Kasumi-1 (cell line): ENCODE results near the gene KCNH4.
"Not testable (repeated sequence)": the region's sequence is repeated elsewhere in the genome, so short reads cannot be mapped to it uniquely, and the experiment has no call there.

Experiments used
- DNase-seq, 2 experiments: peaks; one replicate each; lab custom pipeline; 2025; lab: John Stamatoyannopoulos, UW

KCNH4 gene

DNA sequence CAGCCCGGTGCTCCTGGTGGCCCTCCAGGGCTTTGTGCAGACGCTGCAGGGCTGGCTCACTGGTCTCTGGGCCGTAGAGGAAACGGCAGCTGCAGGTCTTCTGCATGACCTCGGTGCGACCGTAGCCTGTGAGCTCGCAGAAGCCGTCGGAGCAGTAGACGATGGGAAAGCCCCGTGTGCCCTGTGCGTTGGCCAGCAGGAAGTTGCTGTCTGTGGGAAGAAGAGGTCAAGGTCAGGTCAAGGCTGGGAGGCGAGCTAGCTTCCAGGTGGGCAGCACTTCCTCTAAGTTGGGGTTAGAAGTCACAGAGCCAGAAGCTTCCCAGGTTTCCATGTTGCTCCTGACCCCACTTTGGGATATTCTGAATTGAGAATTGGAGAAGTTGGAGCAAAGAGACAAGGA, 2.1 kb downstream of the KCNH4 start:
- no peak for DNase-seq

DNA sequence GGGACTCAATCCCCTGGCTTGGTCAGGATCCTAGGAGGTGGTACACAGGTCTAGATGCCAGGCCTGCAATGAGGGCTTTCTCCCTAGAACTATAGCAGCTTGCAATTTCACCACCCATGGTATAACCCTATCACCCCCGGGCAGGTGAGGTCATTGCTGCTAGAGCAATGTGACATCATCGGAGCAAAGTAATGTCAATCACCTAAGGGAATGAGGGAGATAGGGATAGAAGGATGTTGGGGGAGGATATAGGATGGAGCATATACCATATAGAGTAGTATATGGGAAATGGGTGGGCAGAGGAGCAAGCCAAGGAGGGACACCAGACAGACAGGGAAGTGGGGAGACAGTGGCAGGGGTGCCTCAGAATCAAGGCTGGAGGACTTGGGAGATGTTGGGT, 3.3 kb downstream of the KCNH4 start:
- DNase-seq, result no peak

DNA sequence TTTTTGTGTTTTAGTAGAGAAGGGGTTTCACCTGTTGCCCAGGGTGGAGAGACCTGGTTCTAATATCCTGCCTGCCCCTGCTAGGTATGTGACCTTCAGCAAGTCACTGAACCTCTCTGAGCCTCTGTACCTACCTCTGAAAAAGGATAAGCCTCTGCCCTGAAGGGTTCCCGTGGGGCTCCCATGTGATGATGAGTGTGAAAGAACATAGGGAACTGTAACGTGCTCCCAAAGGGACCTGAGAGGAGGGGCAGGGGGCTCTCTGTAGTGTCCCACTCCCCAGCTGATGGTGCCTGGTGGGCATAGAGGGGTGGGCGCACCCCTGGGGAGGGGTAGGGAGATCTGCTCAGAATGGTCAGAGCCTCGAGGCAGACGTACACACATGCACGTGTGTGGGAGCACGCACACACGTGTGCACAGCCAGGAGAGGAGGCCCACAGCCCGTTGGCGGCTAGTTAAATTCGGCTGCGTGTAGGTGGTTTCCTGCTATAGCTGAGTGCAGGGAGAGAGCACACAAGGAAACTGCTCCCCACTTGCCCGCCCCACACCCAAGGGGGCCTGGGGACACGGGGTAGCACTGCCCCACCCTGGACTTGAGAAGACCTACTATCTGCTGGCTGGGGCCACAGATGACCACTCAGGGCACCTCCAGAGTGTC, 6.7 kb downstream of the KCNH4 start:
- no peak for DNase-seq

DNA sequence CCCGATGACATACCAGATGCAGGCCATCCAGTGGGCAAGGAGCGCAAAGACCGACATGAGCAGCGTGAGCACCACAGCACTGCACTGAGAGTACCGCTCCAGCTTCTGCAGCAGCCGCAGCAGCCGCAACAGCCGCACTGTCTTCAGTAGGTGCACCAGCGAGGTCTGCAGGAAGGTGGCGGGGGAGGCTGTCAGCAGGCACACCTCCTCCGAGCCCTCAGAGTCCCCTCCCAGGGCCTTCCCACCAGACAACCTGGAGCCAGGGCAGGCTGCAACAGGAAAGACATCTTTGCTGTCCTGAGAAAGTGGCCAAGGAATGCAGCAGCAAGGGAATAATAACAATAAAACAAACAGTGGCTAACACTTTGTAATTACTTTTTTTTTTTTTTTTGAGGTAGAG, 9.1 kb downstream of the KCNH4 start:
- no peak for DNase-seq

DNA sequence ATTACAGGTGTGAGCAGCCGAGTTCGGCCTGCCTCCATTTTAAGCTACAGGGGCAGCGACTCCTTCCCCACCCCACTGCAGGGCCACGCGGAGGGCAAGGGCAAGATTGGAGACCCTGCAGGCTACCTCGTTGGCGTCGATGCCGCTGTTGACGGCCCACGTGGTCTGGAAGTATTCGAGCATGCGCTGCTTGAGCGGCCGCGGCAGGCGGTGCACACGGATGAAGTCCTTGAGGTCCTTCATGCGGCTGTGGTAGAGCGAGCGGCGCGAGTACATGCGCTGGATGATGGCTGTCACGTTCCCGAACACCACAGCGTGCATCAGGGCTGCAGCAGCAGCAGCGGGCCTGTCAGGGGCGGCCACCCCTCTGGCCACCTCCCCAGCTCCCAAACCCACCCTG, 11.6 kb downstream of the KCNH4 start:
- no peak for DNase-seq

GRCh38 chr17:42167807-42168206, 13.1 kb downstream of the KCNH4 start:
- no peak for DNase-seq

DNA sequence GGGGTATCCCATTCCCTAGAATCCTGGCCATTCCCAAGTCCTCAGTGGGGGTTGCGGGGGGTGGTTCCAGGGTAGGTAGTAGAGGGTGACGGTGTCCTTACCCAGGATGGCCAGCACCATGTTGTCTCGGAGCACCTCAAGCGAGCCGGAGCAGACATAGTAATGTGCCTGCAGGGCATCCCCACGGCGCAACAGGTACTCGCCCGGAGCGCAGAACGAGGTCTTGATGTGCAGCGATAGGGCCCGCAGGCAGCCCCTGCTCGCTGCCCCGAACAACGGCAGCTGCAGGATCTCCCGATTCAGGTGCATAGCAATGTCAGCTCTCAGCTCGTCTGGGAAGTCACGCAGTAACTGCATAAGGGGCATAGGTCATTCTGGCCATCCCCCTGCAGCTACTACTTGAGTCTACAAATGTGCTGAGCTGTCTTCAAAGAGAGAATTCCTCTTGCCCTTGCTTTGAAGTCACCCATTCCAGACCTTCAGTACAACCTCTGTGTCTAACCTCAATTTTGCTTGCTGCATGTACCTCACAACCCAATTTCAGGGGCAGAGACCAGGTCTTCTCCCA, 14.7 kb downstream of the KCNH4 start:
- no peak for DNase-seq

GRCh38 chr17:42165751-42166150, 15.2 kb downstream of the KCNH4 start:
- DNase-seq, result no peak

DNA sequence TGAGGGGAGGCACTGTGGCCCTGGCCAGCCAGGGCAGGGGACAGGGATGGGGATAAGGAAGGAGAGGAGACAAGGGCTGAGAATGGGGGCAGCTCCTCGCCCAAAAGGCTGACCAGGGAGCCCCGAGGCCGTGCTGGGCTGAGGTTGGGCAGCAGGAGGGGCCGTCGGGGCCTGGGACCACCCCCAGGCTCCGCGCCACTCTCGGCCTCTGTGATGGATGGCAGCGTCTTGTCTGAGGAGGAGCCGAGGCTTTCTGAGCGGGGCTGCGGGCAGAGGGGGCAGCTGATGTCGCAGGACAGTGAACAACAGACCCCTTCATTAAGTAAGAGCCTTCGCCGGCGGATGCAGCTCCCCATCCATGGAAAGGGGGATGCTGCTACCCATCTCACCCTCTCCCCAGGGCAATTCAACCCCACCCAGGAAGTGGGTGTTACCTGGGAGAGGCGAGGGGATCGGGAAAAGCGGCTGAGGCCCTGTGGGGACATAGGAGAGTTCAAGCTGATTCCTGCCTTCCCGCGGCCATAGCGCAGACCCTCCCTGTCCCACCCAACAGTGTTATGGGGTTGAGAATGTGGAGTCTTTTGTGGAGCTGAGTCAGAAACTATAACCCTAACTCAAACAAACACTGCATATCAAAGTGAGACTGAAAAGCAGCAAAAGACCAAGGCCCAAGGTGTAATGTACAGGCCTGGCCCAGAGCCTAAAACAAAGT, 17.1 kb downstream of the KCNH4 start:
- no peak for DNase-seq

- peak in 1 of 2 experiments; percentile 26 for DNase-seq
Observed at GRCh38 chr17:42163113-42163512, 17.8 kb downstream of the KCNH4 start.

DNA sequence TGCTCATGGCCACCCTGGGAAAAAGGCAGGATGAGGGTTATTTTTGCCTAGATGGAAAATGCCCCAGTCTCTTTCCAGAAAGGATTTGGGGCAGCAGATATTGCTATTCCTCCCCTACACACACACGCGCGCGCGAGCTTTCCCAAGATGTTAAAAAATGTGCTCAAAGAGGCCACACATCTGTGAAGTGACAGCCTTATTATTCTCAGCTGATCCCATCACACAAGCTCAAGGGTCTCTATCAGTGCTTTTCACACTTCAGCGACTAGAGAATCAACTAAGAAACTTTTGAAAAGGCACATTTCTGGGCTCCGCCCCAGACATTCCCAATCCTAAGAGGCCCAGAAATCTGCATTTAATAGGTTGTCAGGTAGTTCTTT, 20.4 kb downstream of the KCNH4 start:
- no peak for DNase-seq

GRCh38 chr17:42159796-42160530, 21.0 kb downstream of the KCNH4 start:
- no peak for DNase-seq

DNA sequence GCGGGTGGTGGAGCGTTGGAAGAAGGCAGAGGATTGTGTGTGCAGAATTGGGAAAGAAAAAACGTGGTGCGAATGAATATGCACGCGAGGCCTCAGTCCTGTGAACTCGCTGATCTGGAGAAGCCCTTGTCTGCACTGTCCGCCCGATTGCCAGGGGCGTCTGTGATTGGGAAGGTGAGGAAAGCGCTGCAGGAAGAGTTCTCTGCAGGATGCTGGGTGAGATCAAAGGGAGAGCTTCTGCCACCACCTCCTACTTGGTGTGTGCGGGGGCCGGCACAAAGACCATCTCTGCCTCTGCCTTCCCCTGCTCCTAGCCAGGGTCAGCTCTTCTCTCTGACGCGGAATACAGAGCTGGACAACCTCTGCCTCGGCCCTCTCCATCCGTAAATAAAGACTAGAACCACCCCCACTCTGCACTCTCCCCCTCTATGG, 25.3 kb downstream of the KCNH4 start:
- DNase-seq, result no peak

GRCh38 chr17:42153919-42154742, 26.8 kb downstream of the KCNH4 start:
- DNase-seq, result peak; percentile 49 to 51

DNA sequence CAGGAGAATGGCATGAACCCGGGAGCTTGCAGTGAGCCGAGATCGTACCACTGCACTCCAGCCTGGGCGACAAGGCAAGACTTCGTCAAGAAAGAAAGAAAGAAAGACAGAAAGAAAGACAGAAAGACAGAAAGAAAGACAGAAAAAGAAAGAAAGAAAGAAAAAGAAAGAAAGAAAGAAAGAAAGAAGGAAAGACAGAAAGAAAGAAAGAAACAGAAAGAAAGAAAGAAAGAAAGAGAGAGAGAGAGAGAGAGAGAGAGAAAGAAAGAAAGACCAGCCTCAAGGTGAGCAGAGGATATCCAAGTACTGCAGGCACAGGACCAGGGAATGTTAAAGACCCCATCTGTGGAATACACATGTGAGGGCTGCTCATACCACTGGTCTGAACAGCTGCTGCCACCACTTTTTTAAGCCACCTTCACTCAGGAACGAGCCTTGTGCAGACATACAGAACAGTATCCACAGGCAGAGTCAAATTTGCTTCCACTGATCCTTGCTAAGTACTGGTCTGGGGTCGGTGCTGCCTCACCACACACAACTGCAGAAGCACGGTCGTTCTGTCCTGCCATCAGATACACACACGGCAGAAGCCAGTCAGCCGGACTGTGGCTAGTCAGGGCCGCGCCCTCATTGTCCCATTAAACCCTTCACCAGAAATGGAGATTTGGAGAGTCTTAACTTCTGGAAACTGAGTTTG, 33.9 kb downstream of the KCNH4 start:
- no peak for DNase-seq

- not testable (repeated sequence) for DNase-seq
Observed at GRCh38 chr17:42143138-42143537, 37.8 kb downstream of the KCNH4 start.

- DNase-seq, result peak; percentile 13 to 14
Observed at GRCh38 chr17:42142371-42142896, 38.5 kb downstream of the KCNH4 start.

GRCh38 chr17:42141382-42141781, 39.6 kb downstream of the KCNH4 start:
- DNase-seq, result peak in 1 of 2 experiments; percentile 19

DNA sequence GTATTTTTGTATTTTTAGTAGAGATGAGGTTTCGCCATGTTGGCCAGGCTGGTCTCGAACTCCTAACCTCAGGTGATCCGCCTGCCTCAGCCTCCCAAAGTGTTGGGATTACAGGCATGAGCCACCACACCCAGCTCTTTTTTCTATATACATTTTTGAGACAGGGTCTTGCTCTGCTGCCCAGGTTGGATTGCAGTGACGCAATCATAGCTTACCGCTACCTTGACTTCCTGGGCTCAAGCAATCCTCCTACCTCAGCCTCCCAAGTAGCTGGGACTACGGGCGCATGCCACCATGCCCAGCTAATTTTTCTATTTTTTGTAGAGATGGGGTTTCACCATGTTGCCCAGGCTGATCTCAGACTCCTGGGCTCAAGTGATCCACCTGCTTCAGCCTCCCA, 40.3 kb downstream of the KCNH4 start:
- not testable (repeated sequence) for DNase-seq

GRCh38 chr17:42138749-42139492, 42.0 kb downstream of the KCNH4 start:
- no peak for DNase-seq
